Left colon (tissue), 2 donors: Measurements from ENCODE around the gene CAPN8. TPM values are rescaled to one million over a fixed set of nuclear protein-coding genes. Genes with fewer than 3 reads are reported as not detected.
"Not testable (repeated sequence)": the region's sequence is repeated elsewhere in the genome, so short reads cannot be mapped to it uniquely, and the experiment has no call there.

ENCODE experiments used
- ATAC-seq: fragments of 200-7000 bp; cut with Tn5 transposase; one replicate; pipeline ENCODE4 v1.9.1; 2020; ENCODE audit warnings: mild to moderate bottlenecking, moderate library complexity
- DNase-seq, 2 donors: peaks; one replicate each; pipeline ENCODE4 v3.0.0-alpha.2; 2020
- intact Hi-C, 2 donors: fragments of 100-400 bp; cut with DNase I in 1 of 2; cut with micrococcal nuclease in 1 of 2; formaldehyde crosslinking; loops; one replicate each; pipeline versions ENCODE4 v1.11.2 to v1.14.0; 2022; cut with DNase I, micrococcal nuclease
- total RNA-seq, 2 donors: library from RNA; stranded (reverse); fragmentation: NEBNext Ultra II Directional; extraction: Animal tissue kit (Norgen Biotek cat#: 25700); gene quantifications; one replicate each; pipeline ENCODE4 v1.2.1, GENCODE V29; 2021
- donor health status: DM: no; HTN: no; CAD: no.
- donor health status: DM: yes; HTN: yes; CAD: no.

Gene CAPN8
- total RNA-seq, 2 donors from 2014 or later: 87.8 to 118 TPM

GRCh38 chr1:223549740-223550139 is 115.8 kb downstream of the CAPN8 start:
- intact Hi-C loops: no loop called here
- peak; percentile 1 for ATAC-seq
- DNase-seq: no peak

GRCh38 chr1:223547316-223548114 is 118.0 kb downstream of the CAPN8 start:
- no peak for ATAC-seq
- intact Hi-C loops: no loop called here
- no peak for DNase-seq

- DNase-seq (peak in 1 of 2 donors; percentile 16), ATAC-seq (peak; percentile 83)
- intact Hi-C loops: no loop called here
Measured at GRCh38 chr1:223545343-223545742, 120.2 kb downstream of the CAPN8 start.

- ATAC-seq (no peak), DNase-seq (no peak)
- intact Hi-C loops: no loop called here
Measured at GRCh38 chr1:223543560-223543959, 121.9 kb downstream of the CAPN8 start.

GRCh38 chr1:223542831-223543230 is 122.7 kb downstream of the CAPN8 start:
- ATAC-seq: peak; percentile 61
- DNase-seq: no peak
- intact Hi-C loops: no loop called here

- intact Hi-C loops: no loop called here
- DNase-seq (no peak), ATAC-seq (no peak)
Measured at GRCh38 chr1:223540485-223541106, 124.9 kb downstream of the CAPN8 start.

GRCh38 chr1:223539750-223540149 is 125.8 kb downstream of the CAPN8 start:
- intact Hi-C loops: no loop called here
- ATAC-seq: no peak
- no peak for DNase-seq

- intact Hi-C loops: no loop called here
- ATAC-seq: no peak
- no peak for DNase-seq
Measured at GRCh38 chr1:223538981-223539380, 126.5 kb downstream of the CAPN8 start.

GRCh38 chr1:223535319-223535718 is 130.2 kb downstream of the CAPN8 start:
- no peak for DNase-seq
- no peak for ATAC-seq
- intact Hi-C loops: no loop called here

- intact Hi-C loops: no loop called here
- DNase-seq: no peak
- ATAC-seq: no peak
Measured at GRCh38 chr1:223534677-223535076, 130.8 kb downstream of the CAPN8 start.

GRCh38 chr1:223533708-223534107 is 131.8 kb downstream of the CAPN8 start:
- ATAC-seq (no peak), DNase-seq (no peak)
- intact Hi-C loops: no loop called here

- intact Hi-C loops: no loop called here
- DNase-seq: peak; percentile 32 to 82
- ATAC-seq: peak; percentile 86
Measured at GRCh38 chr1:223531742-223532341, 133.7 kb downstream of the CAPN8 start.

- ATAC-seq (no peak), DNase-seq (no peak)
- intact Hi-C loops: no loop called here
Measured at GRCh38 chr1:223525957-223526356, 139.5 kb downstream of the CAPN8 start.

- intact Hi-C loops: no loop called here
- no peak for DNase-seq
- ATAC-seq: no peak
Measured at GRCh38 chr1:223525546-223525945, 140.0 kb downstream of the CAPN8 start.

- intact Hi-C loops: no loop called here
- ATAC-seq (no peak), DNase-seq (no peak)
Measured at GRCh38 chr1:223524930-223525451, 140.5 kb downstream of the CAPN8 start.

GRCh38 chr1:223521150-223521549 is 144.4 kb downstream of the CAPN8 start:
- ATAC-seq: no peak
- intact Hi-C loops: no loop called here
- no peak for DNase-seq

GRCh38 chr1:223520200-223520599 is 145.3 kb downstream of the CAPN8 start:
- DNase-seq (no peak), ATAC-seq (no peak)
- intact Hi-C loops: no loop called here

GRCh38 chr1:223519116-223519515 is 146.4 kb downstream of the CAPN8 start:
- intact Hi-C loops: no loop called here
- DNase-seq: no peak
- no peak for ATAC-seq

- not testable (repeated sequence) for DNase-seq
Measured at GRCh38 chr1:223518553-223518952, 146.9 kb downstream of the CAPN8 start.

GRCh38 chr1:223515926-223516325 is 149.6 kb downstream of the CAPN8 start:
- intact Hi-C loops: no loop called here
- DNase-seq (no peak), ATAC-seq (no peak)

More at GRCh38 chr1:223518553-223518952, 146.9 kb downstream of the CAPN8 start:
- intact Hi-C loops, ATAC-seq: not testable (repeated sequence)
